ENCODE results near the gene CD81. TPM values are rescaled to one million over a fixed set of nuclear protein-coding genes. Genes with fewer than 3 reads are reported as not detected.

Gene CD81
- total and polyA plus RNA-seq, 10 of the 15 experiments (the other 5 are each of a cell fraction or from before 2014, with no cell fraction given): 2.0 to 145 (median 57.2) TPM

- no peak for TF ChIP-seq ZBTB4 (CRISPR knock-in tag; IDR thresholded peaks at IDR 0.05)
- no peak for TF ChIP-seq USF2 (IDR thresholded peaks at IDR 0.05; ENCODE audit: borderline replicate concordance, low read depth, low read length)
- TF ChIP-seq CHD1 (IDR thresholded peaks at IDR 0.05; ENCODE audit: low read depth, low read length): no peak
- no peak for TF ChIP-seq RELA (IDR thresholded peaks at IDR 0.05; ENCODE audit: borderline replicate concordance, partially characterized antibody)
- TF ChIP-seq E4F1 (IDR thresholded peaks at IDR 0.05; ENCODE audit: borderline replicate concordance, partially characterized antibody): no peak
- TF ChIP-seq SUPT20H (IDR thresholded peaks at IDR 0.05; ENCODE audit: borderline replicate concordance, control insufficient read depth, low read depth, low read length): no peak
- no peak for TF ChIP-seq RAD51 (IDR thresholded peaks at IDR 0.05)
- TF ChIP-seq KAT2A (conservative IDR thresholded peaks at IDR 0.05; ENCODE audit: control insufficient read depth, low read depth, low read length): no peak
- no peak for TF ChIP-seq POLR2A (IDR thresholded peaks at IDR 0.05; ENCODE audit: low read depth, low read length)
- TF ChIP-seq ZNF217 (IDR thresholded peaks at IDR 0.05): no peak
- no peak for TF ChIP-seq FOXK2 (IDR thresholded peaks at IDR 0.05)
- no peak for TF ChIP-seq LARP7 (IDR thresholded peaks at IDR 0.05)
- TF ChIP-seq MEF2B (IDR thresholded peaks at IDR 0.05; ENCODE audit: partially characterized antibody, poor library complexity, severe bottlenecking): no peak
- no peak for TF ChIP-seq MLLT1 (IDR thresholded peaks at IDR 0.05)
These were observed 67.0 kb downstream of the CD81 start, which contains the start of gene TRPM5 (continued) for GRCh38 chr11:2443881-2444820.

Measured in GM12878 (cell line).